ENCODE results near the gene NGFR. TPM values are rescaled to one million over a fixed set of nuclear protein-coding genes. Genes with fewer than 3 reads are reported as not detected.

The NGFR gene
- total RNA-seq, 1 experiment from 2014 or later = 6.4 TPM

DNA sequence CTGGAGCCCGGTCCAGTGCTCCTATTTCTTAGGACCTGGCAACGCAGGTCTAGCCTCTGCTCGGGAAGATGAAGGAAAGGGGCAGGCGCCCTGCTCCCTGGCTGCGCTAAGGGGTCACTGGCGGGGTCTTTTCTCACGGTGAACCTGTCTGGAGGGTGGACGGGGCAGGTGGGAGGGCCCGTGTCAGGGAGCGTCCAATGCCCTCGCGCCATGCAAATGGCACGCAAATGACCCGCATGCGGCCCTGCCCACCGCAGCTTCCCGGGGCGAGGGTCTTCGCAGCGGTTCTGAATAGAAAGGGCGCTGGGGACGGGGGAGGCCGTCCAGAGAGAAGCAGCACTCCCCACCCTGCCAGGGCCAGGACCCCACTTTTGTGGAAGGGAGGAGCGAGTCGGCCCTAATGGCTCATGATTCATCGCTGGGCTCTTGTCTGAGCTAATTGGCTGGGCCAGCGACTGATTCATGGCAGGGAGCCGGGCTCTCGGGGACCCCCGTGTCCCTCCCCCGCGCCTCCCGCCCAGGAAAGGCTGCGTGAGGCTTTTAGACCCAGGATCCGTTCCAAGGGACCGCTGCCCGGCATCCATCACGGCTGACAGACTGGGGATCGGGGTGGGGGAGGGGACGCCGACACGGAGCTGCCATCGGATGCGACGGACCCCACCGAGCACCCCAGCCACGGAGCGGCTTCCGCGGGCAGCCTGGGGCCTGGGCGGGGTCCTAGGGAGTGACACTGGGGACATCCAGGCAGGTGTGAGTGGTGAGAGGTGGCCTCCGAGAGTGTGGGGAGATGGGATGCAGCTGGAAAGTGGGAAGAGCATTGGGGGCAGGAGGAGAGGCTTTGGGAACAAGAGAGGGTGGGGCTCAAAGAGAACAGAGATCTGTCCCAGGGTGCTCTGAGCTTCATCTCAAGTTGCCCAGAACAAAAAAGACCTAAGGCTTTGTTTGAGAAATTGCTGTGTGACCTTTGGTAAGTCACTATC is 25.0 kb upstream of the NGFR start:
- DNase-seq (ENCODE audit: low read depth) = no peak

DNA sequence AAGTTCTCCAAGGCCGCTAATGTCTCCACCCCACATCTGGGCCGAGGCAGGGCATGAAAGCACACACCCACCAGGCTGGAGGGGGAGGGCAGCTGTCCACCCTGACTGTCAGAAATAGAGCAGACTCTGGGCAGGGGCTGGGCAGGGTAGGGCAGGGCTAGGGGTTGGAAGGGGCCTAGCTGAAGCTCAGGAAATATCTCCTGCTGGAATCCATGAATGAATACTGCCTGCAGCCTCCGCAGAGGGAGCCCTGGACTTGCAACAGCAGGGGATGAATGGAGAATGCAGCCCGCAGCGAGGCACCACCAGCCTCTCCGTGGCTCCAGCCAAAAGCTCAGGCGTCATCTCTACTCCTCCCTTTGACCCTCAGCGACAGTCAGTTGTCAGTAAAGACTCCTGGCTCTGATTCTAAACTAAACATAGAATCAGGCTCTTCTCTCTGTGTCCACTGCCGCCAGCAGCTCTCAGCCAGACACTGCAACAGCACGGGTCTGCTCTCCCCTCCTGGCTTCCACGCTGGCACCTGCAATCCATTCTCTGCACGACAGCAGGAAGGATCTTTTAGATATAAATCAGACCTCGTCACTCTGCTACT is 23.9 kb upstream of the NGFR start:
- no peak for DNase-seq (ENCODE audit: low read depth)

DNA sequence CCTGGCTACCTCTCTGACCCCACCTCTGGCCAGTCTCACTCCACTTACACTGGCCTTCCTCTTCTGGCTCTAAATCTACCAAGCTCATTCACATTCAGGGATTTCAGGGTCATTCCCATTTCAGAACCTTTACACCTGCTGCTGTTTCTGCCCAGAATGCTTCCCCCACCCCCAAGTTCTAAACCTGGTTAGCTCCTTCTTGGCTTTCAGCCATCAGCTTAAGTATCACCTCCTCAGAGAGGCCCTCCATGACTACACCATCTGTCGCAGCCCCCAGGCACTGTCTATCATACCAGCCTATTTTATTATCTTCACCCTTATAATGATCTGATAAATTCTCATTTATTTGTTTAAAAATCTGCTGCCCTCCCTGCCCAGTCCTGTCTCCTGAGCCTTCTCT is 23.3 kb upstream of the NGFR start:
- DNase-seq (ENCODE audit: low read depth) = no peak

DNA sequence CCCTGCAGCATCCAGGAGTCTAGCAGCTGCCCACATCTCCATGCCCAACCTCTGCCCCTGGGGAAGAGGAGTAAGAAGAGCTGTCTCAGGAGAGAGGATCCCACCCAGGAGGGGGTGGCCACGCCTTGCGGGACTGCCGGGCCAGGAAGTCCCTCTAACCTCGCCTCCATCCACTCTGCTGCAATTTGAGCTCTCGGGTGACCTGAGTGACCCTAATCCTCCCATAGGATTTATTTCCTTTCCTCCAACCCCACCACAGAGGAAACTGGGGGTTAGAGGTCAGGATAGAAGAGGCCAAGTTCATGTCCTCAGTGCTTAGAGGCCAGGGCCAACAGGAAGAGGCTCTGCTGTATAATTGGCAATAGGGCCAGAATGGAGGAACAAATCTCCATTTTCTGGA is 22.6 kb upstream of the NGFR start:
- no peak for DNase-seq (ENCODE audit: low read depth)

DNA sequence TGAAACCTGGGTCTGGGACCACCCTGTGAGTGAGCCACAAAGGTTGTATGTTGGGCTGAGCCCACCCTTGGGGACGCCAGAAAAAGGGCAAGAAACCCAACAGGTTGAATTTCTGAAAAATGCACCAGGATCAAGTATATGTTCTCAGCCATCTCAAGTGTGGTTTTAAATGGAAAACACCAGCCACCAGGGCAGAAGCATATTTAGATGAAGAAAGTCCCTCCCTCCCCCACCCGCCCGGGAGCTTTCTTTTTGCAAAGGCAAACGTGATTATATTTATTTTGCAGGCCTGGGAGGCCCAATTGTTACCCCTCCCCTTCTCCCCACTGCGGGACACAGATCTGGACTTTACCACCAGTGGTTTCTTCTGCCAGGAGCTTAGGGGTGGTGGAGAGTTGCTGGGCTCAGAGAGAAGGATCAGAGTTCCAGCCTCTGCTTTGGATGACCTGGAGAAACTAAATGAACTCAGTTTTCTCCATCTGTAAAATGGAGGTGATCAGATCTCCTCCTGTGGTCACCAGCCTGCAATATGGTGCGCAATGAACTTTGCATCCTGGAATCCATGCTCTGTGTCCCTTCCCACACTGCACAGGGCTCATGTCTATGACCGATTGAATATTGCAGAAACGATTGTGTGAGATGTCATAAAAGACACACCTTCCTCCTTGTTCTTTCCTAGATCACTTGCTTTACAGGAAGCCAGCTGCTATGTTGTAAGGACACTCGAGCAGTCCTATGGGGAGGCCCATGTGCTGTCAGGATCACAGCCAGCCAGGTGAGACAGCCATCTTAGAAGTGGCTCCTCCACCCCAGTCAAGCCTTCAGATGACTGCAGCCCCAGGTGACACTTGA is 21.0 kb upstream of the NGFR start:
- DNase-seq (ENCODE audit: low read depth) = no peak

DNA sequence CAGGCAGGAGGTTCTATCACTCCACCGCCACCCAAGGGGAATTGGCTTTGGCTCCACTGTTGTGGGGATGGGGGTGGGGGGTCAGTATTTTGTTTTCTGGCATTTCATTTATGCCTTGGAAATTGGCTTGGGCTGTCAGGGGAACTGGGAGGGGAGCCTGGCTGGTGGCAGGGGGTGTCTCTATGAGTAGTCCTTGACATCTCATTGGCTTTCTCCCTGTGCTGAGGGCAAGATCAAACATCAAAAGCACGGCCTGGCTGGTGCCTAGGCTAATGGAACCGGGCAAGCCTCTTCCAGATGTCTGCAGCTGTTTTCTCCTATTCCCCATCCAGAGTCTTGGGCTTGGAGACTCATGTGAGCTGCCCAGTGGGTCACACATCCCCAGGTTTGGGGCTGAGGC is 17.4 kb upstream of the NGFR start:
- DNase-seq (ENCODE audit: low read depth) = no peak

DNA sequence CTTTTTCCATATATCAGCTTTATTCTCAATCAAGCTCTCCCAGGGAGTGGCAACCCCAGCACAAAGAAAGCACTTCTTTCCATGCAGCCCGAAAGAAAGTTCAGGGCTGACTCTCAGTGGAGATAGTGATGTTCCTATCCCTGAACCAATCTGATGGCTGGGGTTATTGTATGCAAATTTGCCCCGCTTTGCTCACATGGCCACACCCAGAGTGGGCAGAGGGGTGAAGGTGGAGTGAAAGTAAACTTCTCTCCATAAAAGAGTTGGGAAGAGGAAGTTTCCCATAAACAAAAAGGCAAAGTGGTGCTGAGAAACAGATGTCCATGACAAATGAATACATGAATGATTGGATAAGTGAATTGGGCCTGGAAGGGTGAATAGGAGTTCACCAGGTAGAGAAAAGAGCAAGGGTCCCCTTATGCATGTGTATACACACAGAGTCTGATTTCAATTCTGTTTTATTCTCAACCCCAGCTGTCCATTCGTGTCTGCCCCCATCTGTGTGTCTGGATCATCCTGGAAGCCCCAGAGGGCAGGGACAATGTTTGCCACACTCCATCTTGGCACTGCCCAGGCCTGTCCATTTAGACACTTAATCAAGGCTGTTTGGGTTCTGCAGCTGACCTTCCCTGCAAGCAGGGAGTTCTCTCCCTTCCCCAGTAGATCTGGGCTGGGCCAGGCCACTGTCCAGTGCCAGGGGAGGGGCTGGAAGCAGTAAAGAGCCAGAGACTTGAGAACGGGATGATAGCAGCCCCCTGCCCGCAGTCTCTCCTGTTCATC is 14.1 kb upstream of the NGFR start:
- DNase-seq (ENCODE audit: low read depth) = no peak

DNA sequence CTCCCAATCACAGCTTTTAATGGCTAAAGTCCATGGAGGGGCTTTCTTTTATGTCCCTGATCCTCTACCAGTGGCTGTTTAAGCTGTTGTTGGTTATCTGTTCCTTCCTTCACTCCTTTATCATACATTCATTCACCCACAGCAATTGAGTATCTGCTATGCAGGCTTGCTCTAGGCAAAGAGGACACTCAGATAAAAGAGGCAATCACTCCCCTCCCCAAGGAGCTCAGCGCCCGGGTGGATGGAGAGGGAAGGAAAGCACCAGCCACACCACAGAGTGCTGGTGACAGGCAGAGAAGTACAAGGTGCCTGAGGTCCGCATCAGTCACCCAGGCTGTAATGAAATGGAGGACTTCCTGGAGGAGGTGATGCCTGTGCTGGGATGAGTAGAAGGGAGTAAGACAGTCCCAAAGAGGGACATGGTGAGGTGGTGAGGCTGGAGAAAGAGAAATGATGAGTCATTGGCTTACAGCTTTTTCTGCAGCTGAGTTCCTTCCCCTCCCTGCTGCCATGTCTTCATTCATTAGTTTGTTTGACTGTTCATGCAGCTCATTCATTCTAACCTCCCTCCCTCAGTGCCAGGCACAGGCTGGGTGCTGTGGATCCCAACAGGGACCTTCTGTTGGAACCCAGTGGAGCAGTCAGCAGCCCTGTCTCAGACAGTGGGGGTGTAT is 12.8 kb upstream of the NGFR start:
- DNase-seq (ENCODE audit: low read depth) = peak; percentile 37

DNA sequence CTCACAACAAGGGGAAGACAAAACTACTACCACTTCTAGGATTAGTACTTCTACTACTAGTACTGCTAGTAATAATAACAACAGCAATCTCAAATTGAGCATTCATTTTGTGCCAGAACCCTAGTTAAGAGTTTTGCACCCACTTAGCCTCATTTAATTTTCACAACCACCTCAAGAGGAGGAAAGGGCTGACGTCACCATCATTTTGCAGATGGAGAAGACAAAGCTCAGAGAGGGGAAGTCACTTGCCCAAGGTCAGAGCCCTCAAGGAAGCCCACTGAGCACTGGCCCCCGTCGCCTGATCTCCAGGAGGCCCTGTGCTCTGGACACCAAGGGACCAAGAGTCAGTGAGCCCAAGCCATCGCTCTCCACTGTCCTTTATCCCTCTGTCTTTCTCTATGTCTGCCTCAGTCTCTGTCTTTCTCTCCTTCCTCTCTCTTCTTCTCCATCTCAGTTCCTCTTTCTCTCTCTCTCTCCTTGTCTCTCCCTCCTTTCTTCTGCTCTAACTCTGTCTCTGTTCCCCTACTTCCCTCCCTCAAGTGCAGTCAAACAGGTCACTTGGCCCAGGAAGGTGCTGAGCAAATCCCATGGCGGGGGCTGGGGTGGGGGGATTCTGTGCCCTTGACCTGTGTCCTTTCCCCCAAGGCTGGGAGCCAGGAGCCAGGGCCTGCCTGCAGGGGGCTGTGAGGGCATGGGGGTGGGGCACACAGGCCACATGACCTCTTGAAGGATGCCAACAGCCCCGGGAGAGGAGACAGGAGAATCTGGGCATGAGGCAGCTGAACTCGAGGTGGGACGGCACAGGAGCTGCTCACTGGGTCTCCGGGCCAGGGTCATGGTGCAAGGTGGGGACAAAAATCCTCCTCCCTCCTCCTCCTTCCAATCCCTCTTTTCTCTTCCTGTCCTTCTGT is 11.2 kb upstream of the NGFR start:
- no peak for DNase-seq (ENCODE audit: low read depth)

DNA sequence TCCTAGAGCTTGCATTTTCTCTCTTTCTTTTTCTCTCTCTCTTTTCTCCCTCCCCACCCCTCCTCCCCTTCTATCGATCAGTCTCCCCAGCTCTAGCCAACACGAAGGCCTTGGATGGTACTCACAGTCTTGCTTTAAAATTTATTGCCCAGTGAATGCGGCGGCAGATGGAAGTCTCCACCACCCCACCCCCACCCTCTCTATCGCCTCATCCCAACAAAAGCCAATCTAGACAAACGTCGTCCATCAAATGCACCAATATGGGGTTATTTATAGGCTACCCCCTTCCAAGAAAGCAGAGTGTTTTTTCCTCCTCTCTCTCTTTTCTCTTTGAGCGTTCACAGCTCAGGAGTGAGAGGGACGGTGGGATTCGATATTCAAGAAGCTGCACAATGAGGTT is 10.5 kb upstream of the NGFR start:
- no peak for DNase-seq (ENCODE audit: low read depth)

DNA sequence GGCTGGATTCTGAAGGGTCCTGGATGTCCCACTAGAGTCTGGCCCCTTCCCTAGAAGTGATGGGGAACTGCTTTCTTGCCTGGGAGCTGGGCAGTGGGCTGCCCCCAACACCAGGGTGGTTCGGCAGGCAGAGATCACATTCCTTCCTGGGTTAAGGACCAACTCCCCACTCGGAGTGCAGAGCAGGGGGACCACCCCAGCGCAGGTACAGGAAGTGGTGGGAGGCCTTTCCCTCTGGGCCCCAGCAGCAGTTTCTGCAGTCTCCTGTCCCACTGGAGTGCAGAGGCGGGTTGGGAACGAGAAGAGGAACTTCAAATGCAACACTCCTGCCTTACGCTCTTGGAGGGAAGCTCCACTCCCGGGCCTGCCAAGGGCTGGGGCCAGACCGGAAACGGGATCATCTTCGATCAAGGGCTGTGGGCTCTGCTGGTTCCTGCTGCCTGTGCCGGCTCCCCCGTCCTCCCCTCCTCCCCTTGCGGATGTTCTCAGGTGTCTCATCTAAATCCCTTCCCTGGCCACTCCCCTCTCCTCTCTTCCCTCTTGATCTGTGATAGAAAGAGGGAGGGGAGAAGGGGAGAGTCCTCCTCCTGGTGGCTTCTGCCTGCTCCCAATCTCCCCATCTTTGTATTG is 9.0 kb upstream of the NGFR start:
- DNase-seq (ENCODE audit: low read depth) = no peak

DNA sequence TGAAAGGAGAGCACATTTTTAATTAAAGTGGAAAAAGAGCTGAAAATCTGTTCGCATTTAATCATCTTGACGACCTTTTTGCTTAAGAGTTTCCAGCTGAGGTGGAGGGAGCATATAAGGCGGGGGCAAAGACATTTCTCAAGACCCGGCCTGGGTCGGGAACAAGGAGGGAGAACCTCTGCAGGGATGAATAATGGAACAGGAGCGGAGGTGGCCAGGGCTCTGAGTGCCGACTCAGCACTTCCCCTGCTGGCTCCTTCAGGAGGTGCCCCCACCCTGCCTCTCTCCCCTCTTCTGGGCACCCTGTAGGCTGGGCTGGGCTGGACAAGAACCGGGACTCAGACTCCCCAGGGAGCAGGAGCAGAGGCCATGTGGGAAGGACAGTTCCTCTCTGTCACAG is 7.9 kb upstream of the NGFR start:
- DNase-seq (ENCODE audit: low read depth) = no peak

DNA sequence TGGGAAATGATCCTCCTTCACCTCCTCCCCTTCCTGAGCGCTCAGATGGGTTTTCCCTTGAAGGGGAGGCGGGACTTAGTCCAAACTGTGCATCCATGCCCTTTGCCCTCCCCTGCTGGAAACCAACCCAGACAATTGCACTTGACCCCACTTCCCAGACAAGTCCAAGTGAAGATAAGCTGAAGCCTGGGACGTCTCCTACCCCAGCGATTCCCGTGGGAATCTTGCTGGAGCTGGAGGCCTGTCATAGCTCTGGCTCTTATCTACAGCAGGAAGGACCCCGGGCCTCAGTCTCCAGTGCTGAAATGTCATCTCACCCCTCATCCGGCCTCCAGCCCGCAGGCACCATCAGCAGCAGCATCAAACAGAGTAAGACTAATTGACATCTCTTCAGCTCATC is 6.5 kb upstream of the NGFR start:
- DNase-seq (ENCODE audit: low read depth) = no peak

DNA sequence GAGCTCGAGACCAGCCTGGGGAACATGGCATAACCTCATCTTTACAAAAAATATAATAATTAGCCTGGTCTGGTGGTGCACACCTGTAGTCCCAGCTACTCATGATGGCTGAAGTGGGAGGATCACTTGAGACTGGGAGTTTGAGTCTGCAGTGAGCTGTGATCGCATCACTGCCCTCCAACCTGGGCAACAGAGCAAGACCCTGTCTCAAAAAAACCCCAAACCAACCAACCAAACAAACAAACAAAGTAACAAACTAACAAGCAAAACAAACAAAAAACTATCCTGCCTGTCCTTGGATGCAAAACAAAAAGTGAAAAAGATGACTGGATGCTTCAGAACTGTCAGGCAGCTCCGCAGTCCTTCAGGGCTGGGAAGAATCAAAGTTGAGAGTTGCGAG is 5.7 kb upstream of the NGFR start:
- no peak for DNase-seq (ENCODE audit: low read depth)

DNA sequence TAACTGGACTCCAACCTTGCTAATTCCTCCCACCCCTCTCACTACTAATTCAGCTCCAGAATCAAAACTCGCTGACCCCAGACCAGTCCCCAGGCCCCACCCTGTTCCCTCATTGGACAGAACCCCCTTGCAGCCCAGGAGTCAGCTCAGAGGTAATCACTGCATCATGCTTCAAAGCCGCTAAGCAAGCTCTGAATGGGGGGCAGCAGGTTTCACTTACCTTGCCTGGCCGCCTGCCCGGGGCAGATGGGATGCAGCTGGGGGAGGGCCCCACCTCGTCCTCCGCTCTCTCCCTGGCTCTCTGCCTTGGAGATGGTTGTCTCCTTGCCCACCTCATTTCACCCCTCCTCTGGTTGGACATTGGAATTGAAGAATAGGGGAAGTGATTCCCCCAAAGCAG is 4.8 kb upstream of the NGFR start:
- no peak for DNase-seq (ENCODE audit: low read depth)

DNA sequence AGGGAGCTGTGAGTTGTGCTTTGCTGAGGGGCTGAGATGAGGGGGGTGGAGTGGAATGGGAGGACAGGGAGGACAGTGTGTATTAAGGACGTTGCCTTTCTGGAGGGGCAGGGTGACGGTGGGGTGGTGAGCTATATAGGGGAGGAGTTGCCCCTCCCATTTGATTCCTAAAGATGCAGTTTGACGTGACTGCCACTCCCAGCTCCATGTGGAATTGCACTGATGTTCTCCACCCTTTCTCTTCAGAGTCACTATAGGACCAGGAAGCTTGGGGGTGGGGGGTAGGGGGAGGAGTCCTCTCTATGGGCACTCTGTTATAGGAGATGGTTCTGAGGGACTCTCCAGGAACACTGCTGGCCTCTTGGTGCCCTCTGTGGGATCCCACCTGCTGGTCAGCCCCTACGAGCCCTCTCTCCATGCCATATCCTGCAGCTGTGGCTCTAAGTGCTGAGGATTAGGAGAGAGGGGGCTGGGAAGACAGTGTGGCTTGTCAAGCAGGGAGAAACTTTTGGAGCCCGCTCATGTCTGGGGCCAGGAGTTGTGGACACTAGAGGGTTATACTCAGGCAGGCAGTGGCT is 3.8 kb upstream of the NGFR start:
- no peak for DNase-seq (ENCODE audit: low read depth)

DNA sequence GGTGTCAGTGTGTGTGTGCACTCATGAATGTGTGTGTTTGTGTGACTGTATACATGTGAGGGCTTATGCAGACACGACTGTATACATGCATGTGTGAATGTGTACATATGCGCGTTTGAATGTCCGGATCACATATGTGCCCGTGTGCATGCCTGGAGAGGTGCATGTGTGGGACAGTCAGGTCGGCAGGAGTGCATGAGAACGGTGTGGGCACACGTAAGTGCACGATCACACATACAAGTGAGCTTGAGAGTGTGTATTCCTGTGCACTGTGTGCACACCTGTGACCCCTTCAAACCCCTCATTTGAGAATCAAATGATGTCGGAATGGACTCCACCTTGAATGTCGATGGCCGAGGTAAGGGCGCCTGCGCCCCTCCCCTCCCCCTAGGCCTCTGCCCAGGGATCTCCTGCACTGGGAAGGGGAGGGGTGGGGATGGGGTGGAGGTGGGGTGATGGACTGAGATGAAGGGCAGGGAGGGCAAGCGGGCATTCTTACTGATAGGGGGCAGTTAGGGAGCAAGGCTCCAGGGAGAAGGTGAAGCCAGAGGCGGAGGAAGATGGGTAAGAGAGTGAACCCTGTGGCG is 601 bp upstream of the NGFR start:
- DNase-seq (ENCODE audit: low read depth) = no peak

DNA sequence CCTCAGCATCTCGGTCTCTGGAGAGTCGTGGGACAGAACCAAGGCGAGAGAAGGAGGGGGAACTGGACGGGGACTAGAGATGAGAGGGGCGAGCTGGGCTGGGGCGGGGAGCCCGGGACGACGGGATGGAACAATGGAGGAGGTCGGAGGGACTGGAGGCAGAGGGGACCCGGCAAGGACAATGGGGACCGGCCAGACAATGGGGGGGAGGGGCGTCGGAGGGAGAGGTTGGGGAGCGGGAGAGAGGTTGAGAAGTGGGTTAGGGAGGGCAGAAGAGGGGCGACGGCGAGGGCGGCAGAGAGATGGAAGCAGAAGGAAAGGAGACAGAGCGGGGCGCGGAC is 719 bp downstream of the NGFR start:
- no peak for DNase-seq (ENCODE audit: low read depth)
